GM19463 (cell line): ENCODE data around the gene UBB.
"Not testable (repeated sequence)": the region's sequence is repeated elsewhere in the genome, so short reads cannot be mapped to it uniquely, and the experiment has no call there.

ENCODE experiments used
- ATAC-seq: cut with Tn5 transposase; IDR thresholded peaks from one replicate; pipeline ENCODE4 v1.9.1; 2021; ENCODE audit warnings: mild to moderate bottlenecking, moderate library complexity; ENCODE audit not compliant: unreplicated experiment

UBB gene

GRCh38 chr17:16374146-16374938 lies 6.5 kb upstream of the UBB start:
- no peak for ATAC-seq

GRCh38 chr17:16377941-16378341 lies 3.0 kb upstream of the UBB start:
- ATAC-seq = no peak

DNA sequence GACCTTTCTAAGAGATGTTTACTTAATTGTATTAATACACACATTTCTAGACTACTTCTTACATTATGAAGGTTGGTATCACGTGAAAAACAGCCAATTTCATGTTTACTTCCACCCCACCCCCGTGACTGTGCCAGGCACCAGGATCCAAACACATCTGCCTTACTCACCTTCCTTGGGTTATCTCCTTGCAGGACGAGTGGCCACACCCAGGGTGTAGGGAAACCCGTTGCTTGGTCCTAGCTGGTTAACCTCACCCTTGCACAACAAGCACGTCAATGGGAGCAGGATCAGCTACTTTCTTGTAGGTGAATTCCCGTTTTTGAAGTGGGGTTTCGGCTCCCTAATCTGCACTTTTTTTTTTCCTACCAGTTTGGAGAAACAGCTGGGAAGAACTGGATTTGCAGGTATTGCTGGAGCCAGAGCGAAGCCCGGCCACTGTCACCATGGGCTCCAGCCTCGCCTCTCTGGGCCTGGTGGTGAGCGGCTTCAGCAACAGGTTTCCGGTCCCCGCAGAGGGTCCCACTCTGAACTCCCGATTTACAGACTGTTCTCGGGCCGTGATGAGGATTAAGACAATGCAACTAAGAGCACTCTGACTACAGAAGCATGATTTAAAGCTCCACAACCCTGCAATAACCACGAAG lies 2.1 kb upstream of the UBB start:
- no peak for ATAC-seq

GRCh38 chr17:16379654-16380053 lies 1.2 kb upstream of the UBB start:
- no peak for ATAC-seq

DNA sequence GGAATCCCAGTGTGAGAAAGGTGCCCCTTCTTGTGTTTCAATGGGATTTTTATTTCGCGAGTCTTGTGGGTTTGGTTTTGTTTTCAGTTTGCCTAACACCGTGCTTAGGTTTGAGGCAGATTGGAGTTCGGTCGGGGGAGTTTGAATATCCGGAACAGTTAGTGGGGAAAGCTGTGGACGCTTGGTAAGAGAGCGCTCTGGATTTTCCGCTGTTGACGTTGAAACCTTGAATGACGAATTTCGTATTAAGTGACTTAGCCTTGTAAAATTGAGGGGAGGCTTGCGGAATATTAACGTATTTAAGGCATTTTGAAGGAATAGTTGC lies 567 bp downstream of the UBB start:
- ATAC-seq = peak; percentile 11

DNA sequence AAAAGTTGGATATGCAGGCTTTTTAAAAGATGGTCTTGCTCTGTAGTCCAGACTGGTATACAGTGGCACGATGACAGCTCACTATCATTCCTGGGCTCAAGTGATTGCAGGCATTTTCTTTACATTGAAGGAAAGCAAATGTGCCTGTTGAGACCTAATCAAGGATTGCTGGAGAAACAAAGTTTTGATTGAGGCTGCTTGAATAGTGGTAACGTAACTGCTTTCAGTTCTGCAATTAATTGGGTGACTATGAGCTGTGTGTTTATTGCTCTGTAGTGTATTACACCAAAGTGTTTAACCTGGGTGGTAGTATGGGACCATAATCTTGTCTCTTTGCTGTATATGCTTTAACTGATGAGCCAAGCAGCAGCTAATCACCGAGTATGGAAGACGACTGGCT lies 2.3 kb downstream of the UBB start:
- ATAC-seq = no peak

DNA sequence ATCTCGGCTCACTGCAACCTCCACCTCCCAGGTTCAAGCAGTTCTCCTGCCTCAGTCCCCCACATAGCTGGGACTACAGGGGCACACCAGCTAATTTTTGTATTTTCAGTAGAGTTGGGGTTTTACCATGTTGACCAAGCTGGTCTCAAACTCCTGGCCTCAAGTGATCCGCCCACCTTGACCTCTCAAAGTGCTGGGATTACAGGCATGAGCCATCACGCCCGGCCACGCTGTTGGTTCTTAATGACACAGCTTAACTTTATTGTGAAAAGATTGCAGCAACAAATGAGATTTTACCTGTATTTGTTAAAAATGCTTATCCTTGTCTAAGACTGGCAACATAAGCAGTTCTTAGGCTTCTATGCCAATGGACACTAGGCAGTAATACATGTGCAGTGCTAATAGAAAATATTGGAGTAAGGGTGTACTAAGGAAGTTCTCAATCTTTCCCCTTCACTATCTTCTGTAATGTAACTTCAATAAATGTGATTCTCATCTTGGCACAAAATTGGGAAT lies 2.9 kb downstream of the UBB start:
- ATAC-seq = no peak

DNA sequence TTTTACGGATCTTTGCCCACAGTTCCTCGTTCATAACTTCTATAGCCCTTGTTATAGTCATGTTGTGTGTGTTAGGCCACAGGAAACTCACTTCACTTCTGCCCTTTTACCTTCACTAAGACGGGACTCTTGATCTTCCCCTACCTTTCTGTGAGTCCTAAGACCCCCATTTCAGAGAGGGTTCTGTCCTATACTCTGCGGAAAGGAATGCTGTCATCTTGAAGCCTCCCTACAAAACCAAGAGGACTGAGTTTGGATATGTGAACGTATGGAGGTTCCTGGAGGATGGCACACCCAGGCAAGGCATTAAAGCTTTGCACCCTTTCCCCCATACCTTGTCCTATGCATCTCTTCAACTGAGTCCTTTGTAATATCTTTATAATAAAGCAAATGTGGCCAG lies 3.7 kb downstream of the UBB start:
- ATAC-seq = no peak

GRCh38 chr17:16386126-16386507 lies 5.2 kb downstream of the UBB start:
- not testable (repeated sequence) for ATAC-seq

- ATAC-seq = no peak
These were observed 10.6 kb downstream of the UBB start for GRCh38 chr17:16391451-16391850.

- not testable (repeated sequence) for ATAC-seq
These were observed 11.6 kb downstream of the UBB start for GRCh38 chr17:16392491-16392890.

GRCh38 chr17:16395887-16396286 lies 15.0 kb downstream of the UBB start:
- not testable (repeated sequence) for ATAC-seq

- ATAC-seq = not testable (repeated sequence)
These were observed 15.8 kb downstream of the UBB start for GRCh38 chr17:16396693-16397092.

DNA sequence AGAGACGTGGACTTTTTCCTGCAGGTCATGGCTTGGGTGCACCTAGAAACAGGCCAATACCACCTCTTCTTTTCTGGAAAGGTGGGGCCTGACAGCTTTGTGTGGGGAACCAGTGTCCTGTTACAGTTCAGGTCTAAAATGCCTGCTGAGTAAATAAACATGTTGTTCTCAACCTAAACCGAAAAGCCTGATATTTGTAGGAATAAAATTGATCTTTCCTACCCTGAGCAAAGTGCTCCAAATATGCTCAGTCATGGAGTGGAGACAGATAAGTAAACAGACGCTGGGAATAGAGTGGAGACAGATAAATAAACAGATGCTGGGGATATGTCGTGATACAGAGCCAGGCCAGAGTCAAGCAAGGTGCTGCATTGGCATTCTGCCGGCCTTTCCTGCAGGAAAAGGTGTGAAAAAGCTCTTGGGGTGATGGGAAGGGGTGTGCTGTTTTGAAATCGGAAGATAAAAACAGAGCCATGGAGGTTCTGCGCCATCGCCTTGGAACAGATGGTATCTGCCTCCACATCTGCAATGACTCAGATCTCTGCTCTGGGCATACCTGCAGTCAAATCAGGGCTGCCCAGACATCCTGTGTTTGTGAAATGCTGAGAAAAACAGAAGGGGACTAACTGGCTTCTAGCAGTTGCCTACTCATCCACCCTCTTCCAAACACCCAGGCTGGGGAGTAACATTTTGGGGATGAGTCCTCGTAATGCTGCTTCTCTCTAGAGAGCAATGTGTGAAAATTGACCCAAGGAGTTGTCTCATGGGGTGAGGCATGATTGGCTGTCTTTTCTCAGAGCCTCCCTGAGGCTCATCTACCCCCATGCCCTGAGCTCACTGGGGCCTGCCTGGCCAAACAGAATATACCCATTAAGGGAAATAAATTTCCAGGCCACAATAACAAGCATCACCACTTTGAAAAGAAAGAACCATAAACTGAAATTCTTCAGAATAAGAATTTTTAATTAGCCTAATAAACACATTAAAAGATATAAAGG lies 17.7 kb downstream of the UBB start:
- ATAC-seq = peak; percentile 92

DNA sequence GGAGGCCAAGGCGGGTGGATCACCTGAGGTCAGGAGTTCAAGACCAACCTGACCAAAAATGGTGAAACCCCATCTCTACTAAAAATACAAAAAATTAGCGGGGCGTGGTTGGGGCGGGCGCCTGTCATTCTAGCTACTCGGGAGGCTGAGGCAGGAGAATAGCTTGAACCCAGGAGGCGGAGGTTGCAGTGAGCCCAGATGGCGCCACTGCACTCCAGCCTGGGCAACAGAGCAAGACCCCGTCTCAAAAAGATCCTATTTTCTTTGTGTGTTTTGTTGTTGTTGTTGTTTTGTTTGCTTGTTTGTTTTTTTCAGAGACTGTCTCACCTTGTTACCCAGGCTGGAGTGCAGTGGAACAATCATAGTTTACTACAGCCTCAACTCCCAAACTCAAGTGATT lies 23.0 kb downstream of the UBB start:
- not testable (repeated sequence) for ATAC-seq

- no peak for ATAC-seq
These were observed 26.1 kb downstream of the UBB start for GRCh38 chr17:16406742-16407674.

- ATAC-seq = peak; percentile 84
These were observed 27.2 kb downstream of the UBB start for GRCh38 chr17:16407911-16408588.

- ATAC-seq = peak; percentile 30
These were observed 34.4 kb downstream of the UBB start, which contains the start of gene TRPV2 for GRCh38 chr17:16415031-16415924. Gene TRPV2, plus strand, starts transcription at chr17:16415571. Its CDS starts 2,098 bp downstream, at chr17:16417669.
